GM19023 (cell line): Measurements from ENCODE around the gene RYR1.

ENCODE experiments used
- ATAC-seq: cut with Tn5 transposase; IDR thresholded peaks from one replicate; pipeline ENCODE4 v1.9.1; 2021; ENCODE audit warnings: mild to moderate bottlenecking, moderate library complexity; ENCODE audit not compliant: unreplicated experiment

Gene RYR1

GRCh38 chr19:38433268-38433733, at the start of gene RYR1:
RYR1 (plus strand) TSS chr19:38433691; CDS start chr19:38433830, 139 bp downstream.
- no peak for ATAC-seq

GRCh38 chr19:38383743-38384142, 49.7 kb upstream of the RYR1 start:
- no peak for ATAC-seq

- no peak for ATAC-seq
These were observed 49.1 kb upstream of the RYR1 start for GRCh38 chr19:38384209-38385027.

GRCh38 chr19:38385057-38385803, 48.3 kb upstream of the RYR1 start:
- no peak for ATAC-seq

- ATAC-seq, result no peak
These were observed 47.7 kb upstream of the RYR1 start for GRCh38 chr19:38385804-38386257.

GRCh38 chr19:38386300-38386970, 47.1 kb upstream of the RYR1 start:
- ATAC-seq, result no peak

GRCh38 chr19:38386971-38387549, 46.4 kb upstream of the RYR1 start:
- no peak for ATAC-seq

- ATAC-seq, result peak; percentile 41
These were observed 45.7 kb upstream of the RYR1 start, which contains the start of gene GGN for GRCh38 chr19:38387550-38388348. GGN (minus strand) TSS chr19:38388034; CDS start chr19:38387261, 773 bp downstream.

- ATAC-seq, result no peak
These were observed 45.0 kb upstream of the RYR1 start, which contains the start of gene SPRED3 for GRCh38 chr19:38388349-38389100. SPRED3 (plus strand) TSS chr19:38388697; CDS start chr19:38390303, 1,606 bp downstream.

- ATAC-seq, result no peak
These were observed 44.2 kb upstream of the RYR1 start for GRCh38 chr19:38389101-38389925.

- ATAC-seq, result no peak
These were observed 43.2 kb upstream of the RYR1 start for GRCh38 chr19:38389957-38390924.

- ATAC-seq, result no peak
These were observed 41.5 kb upstream of the RYR1 start for GRCh38 chr19:38391911-38392464.

GRCh38 chr19:38392707-38393308, 40.7 kb upstream of the RYR1 start:
- no peak for ATAC-seq

- no peak for ATAC-seq
These were observed 39.0 kb upstream of the RYR1 start for GRCh38 chr19:38394488-38394887.

GRCh38 chr19:38395381-38396114, 37.9 kb upstream of the RYR1 start:
- ATAC-seq, result no peak

GRCh38 chr19:38399081-38399480, 34.4 kb upstream of the RYR1 start:
- ATAC-seq, result no peak
